Mucosa of gallbladder (tissue), 1 donor: Measurements from ENCODE around the gene B3GNT5. TPM values are rescaled to one million over a fixed set of nuclear protein-coding genes. Genes with fewer than 3 reads are reported as not detected.

Source experiments
- total RNA-seq: library from RNA; stranded (reverse); gene quantifications from one replicate; pipeline ENCODE4 v1.2.1, GENCODE V29; 2021
- donor health status: DM: no; HTN: no; CAD: no.

The B3GNT5 gene
- total RNA-seq, 1 donor from 2014 or later, result 27.1 TPM

Other genes with a start within 250 kb of the B3GNT5 start
- gene MCCC1, start 153.8 kb upstream of the B3GNT5 start, total RNA-seq, result 46.4 TPM
- 0.29 TPM for gene LAMP3, start 90.5 kb upstream of the B3GNT5 start, total RNA-seq
- gene MCF2L2, start 175.4 kb downstream of the B3GNT5 start, total RNA-seq, result 1.8 TPM